SKM-1 (cell line): ENCODE results near the gene ZNFX1.

Source experiments
- DNase-seq: peaks from one replicate; lab custom pipeline; 2025; ENCODE audit not compliant: unreplicated experiment; lab: John Stamatoyannopoulos, UW

Gene ZNFX1

DNA sequence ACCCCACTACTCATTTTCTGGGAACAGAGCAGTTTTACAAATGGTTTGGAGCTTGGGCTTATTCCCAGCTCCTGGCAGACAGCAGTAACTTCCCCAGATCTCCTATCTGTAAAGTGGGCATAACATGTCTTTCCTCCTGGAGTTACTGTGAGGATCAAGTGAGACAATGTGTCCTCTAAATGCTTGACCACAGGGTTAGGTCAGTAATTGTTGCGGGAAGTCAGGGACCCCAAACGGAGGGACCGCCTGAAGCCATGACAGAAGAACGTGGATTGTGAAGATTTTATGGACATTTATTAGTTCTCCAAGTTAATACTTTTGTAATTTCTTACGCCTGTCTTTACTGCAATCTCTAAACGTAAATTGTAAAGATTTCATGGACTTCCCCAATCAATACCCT, 15.3 kb upstream of the ZNFX1 start:
- no peak for DNase-seq

DNA sequence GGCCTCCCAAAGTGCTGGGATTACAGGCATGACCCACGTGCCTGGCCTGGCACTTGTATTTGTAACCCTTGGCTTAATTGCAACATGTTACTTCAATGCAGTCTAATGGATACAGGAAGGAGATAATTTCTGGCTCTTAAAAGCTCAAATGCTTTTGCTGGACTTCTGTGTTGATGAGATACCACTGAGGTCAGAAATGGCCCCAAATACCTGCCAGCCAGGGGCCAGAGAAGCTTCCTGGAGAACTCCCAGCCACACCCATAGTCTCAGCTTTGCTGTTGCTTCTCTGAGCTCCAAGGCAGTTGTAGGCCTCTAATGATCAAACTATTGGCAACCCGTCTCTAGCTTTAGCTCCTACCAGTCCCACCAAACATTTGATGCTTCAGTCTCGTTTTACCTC, 14.2 kb upstream of the ZNFX1 start:
- no peak for DNase-seq

GRCh38 chr20:49291200-49291599, 13.3 kb upstream of the ZNFX1 start:
- DNase-seq, result no peak

- DNase-seq, result no peak
These were observed 12.8 kb upstream of the ZNFX1 start for GRCh38 chr20:49290608-49291191.

GRCh38 chr20:49288784-49289696, 11.2 kb upstream of the ZNFX1 start:
- DNase-seq, result no peak

DNA sequence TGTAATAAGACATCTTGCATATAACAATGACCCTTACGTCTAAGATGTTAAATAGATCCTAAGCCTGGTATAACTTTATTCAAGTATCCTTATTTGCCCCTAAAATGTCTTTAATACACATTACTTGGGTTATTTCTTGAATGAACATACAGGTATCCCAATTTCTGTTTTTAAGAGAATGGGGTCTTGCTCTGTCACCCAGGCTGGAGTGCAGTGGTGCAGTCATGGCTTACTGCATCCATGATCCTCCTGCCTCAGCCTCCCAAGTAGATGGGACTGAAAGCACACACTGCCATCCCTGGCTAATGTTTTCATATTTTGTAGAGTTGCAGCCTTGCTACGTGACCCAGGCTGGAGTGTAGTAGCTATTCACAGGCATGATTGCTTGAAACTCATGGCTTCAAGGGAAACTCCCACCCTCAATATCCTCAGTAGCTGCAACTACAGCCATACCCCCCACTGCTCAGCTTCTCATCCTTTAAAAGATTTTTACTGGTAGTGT, 10.4 kb upstream of the ZNFX1 start:
- no peak for DNase-seq

- DNase-seq, result no peak
These were observed 9.8 kb upstream of the ZNFX1 start for GRCh38 chr20:49287555-49288249.

GRCh38 chr20:49286689-49287551, 9.1 kb upstream of the ZNFX1 start:
- no peak for DNase-seq

GRCh38 chr20:49285813-49286494, 8.1 kb upstream of the ZNFX1 start:
- DNase-seq, result no peak

GRCh38 chr20:49285233-49285668, 7.4 kb upstream of the ZNFX1 start:
- DNase-seq, result no peak

DNA sequence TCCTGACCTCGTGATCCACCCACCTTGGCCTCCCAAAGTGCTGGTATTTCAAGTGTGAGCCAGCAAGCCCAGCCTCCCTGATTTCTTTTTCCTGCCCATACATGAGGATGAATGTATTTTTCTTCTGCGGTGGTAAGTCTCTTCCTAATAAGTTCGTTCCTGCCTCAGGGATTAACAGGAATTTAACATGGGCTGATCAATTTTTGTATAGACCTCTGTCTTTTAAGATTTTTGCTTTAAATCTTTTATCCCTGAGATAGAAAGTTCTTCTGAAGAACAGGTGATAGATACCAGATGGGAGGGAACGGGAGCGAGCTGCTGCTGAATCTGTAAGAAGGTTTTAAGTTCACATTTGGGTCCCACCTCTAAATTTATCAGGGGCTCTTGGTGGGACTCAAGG, 7.0 kb upstream of the ZNFX1 start:
- no peak for DNase-seq

- no peak for DNase-seq
These were observed 6.1 kb upstream of the ZNFX1 start for GRCh38 chr20:49283703-49284625.

- no peak for DNase-seq
These were observed 5.4 kb upstream of the ZNFX1 start for GRCh38 chr20:49283176-49283702.

DNA sequence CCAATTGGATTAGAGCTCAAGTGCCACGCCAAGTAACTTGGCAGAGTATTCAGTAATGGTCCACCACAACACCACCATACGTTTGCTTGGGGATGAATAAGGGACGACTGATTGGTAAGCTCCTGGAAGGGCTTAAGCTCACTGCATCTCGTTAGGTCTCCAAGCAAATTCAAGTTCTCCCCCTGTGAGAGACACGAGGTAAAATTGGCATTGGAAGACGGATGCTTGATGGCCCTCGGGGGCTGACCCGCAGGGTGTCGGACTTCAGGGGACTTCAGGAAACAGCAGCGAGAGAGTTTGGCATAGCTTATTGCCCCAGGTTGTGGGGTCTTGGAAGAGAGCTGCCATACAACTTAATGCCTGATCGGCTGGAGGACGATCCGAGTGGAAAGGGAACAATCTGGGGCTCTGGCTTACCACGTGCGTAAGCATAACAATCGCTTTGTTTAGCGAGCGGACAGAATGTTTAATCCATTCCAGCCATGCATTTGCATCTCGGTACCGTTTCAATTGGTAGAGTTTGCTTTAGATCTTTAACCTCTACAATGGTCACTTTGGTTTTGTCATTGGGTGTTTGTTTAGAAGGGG, 4.8 kb upstream of the ZNFX1 start:
- no peak for DNase-seq

DNA sequence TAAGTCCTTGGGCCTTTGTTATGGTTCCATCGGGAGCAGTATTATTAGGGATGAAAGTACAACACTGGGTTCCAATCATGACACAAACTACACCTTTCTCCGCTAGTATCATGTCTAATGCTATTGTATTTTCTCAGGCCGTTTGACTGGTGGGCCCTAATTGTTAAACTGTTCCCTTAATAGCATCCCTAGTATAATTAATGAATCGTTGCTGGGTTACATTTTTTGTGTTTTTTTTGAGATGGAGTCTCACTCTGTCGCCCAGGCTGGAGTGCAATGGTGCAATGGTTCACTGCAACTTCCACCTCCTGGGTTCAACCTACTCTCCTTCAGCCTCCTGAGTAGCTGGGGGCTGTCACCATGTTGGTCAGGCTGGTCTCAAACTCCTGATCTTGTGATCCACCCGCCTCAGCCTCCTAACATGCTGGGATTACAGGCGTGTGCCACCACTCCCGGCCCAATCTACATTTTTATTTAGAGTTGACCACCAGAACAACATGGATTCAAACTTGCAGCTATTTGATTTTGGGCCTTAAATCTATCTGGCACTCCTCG, 4.1 kb upstream of the ZNFX1 start:
- DNase-seq, result no peak

- DNase-seq, result peak; percentile 91
These were observed 3.4 kb upstream of the ZNFX1 start for GRCh38 chr20:49281059-49281912.

DNA sequence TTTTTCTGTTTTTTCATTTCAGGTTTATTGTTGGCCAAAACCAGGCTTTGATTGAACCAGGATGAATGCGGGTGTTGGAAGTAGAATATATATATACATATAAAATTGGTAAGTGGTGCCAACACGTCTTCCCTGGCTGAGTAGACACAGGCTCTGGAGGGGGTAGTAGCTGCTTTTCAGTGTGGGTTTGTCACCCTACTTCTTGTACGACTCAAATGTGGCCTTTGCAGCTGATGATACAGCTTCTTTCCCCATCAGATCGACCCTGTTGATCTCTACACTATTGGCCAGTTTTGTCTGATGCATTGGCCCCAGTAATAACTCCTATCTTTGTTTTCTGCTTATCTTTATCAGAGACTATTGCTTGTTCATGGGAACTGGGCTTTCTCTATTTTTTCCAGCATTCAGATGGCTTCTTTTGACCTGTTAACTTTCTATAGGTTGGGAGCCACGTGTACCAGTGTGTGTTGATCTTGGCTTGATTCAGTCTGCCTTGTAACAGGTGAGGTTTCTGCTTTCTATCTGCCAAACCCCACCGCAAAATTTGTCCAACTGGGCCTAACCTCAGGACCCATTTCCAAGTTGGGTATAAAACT, 2.7 kb upstream of the ZNFX1 start:
- no peak for DNase-seq
